Muscle layer of duodenum (tissue), 2 donors: ENCODE results near the gene PTPRG.

Experiments used
- H3K27ac ChIP-seq: one replicate; pipeline ENCODE4 v1.7.0; 2013; ENCODE audit warnings: mild to moderate bottlenecking, low read length
- H3K27me3 ChIP-seq: one replicate; pipeline ENCODE4 v1.7.0; 2013; ENCODE audit warnings: low read depth, mild to moderate bottlenecking, control low read depth, low read length
- H3K36me3 ChIP-seq, 2 donors: one replicate each; pipeline ENCODE4 v1.7.0; 2013; ENCODE audit warnings: low read length in 2 of 2, control low read depth in 1 of 2, mild to moderate bottlenecking in 1 of 2; ENCODE audit not compliant: insufficient read depth in 2 of 2, control insufficient read depth in 1 of 2
- H3K4me1 ChIP-seq, 2 donors: one replicate each; pipeline ENCODE4 v1.7.0; 2013; ENCODE audit warnings: low read length in 2 of 2, mild to moderate bottlenecking in 2 of 2, control low read depth in 1 of 2, moderate library complexity in 1 of 2; ENCODE audit not compliant: insufficient read depth in 2 of 2, control insufficient read depth in 1 of 2
- H3K4me3 ChIP-seq, 2 donors: one replicate each; pipeline ENCODE4 v1.7.0; 2013; ENCODE audit warnings: low read length in 2 of 2, low read depth in 1 of 2, mild to moderate bottlenecking in 1 of 2
- H3K9me3 ChIP-seq, 2 donors: one replicate each; pipeline ENCODE4 v1.7.0; 2013; ENCODE audit warnings: low read length in 2 of 2, control low read depth in 1 of 2, mild to moderate bottlenecking in 1 of 2; ENCODE audit not compliant: control insufficient read depth in 1 of 2
- donor health status: healthy.

The PTPRG gene

DNA sequence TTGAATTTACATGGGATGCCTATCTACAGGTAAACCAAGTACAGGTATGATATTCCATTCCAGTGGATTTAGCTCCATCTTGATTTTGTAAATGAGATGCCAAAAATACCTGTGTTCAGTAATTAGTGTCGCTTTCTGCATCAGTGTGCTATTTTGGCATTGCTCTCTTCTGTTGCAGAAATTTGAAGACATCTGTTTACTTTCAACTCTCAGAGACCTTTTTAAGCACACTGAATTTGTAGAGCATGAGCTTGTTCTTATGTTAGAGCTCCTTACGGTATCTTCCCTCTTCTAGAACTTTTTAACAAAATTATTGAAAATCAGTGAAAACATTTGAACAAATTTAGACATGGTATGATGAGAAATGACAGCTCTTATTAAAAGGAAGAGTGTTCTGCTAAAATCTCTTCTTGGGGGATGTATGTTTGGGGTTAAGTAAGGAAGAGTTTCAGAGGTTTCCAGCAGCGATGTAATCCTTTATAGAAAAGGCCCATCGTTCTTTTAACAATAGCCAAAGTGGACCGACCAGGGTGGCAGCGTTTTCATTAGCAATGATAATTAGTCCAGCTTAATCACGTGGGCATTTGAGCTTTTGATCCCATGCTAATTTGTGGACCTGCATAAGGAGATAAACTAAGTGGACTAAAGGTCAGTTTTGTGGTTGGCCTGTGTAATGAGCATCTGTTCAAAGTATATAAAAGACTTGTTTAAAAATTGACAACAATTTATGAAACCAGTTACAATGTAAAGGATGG lies 385.4 kb downstream of the PTPRG start:
- Histone ChIP-seq H3K4me3 (no peak overlapping the region), H3K27me3 (no peaks in the 10 kb centered on the region), H3K9me3 (no peaks in the 10 kb centered on the region), H3K27ac (no peak overlapping the region), H3K4me1 (peaks cover 0 to 14% of the 10 kb centered on the region in 2 donors), H3K36me3 (no peaks in the 10 kb centered on the region)

DNA sequence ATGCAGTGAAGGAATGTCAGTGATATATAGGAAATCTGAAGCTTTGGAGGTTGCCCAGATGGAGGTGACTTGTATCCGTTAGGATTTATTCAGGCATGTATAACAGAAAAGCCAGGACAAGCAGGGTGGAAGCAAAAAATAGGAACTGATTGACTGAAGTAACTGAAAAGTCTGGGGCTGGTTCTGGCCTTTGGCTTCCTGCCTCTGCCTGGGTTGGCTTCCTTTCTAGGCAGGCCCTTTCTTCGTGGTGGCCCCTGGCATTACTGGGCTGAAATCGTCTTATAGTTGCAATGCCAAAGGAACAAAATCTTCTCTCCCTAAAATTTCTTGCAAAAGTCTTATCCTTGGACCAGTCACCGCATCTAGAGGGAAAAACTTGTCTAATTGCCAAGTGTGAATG lies 386.1 kb downstream of the PTPRG start:
- Histone ChIP-seq H3K27ac (no peak overlapping the region), H3K4me1 (peaks cover 0 to 14% of the 10 kb centered on the region in 2 donors)

DNA sequence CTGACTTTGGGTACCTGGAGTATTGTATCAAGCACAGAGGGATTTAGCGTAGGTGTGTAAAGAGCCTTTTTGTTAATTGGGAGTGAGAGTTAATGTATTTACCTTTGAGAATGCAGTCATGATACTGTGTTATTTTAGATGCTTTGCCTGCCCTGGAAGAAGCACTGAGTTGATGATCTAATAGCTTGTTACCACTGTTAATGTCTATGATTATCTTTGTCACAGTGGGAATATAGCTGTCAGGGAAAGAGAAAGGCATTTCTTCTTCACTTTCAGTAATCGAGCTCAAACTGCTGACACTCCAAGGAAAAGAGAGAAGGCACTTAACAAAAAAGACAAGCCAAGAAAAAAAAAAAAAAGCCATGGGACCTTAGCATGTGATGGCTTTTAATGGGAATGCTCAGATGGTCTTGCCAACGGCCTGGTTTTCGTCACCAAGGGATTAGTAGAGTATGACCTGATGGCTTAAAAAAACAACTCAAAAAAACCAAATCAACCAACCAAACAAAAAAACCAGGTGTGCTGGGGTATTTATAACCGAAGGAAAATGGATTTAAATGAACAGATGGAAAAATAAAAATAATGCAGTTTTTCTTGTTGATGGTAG lies 387.4 kb downstream of the PTPRG start:
- H3K27ac ChIP-seq = no peak overlapping the region
- H3K9me3 ChIP-seq = no peaks in the 10 kb centered on the region
- no peaks in the 10 kb centered on the region for H3K27me3 ChIP-seq
- peaks cover 0 to 14% of the 10 kb centered on the region in 2 donors for H3K4me1 ChIP-seq
- no peaks in the 10 kb centered on the region for H3K36me3 ChIP-seq
- no peak overlapping the region for H3K4me3 ChIP-seq

More for the DNA sequence above, 386.1 kb downstream of the PTPRG start:
- Histone ChIP-seq H3K9me3 (no peaks in the 10 kb centered on the region), H3K4me3 (no peak overlapping the region), H3K27me3 (no peaks in the 10 kb centered on the region), H3K36me3 (no peaks in the 10 kb centered on the region)

DNA sequence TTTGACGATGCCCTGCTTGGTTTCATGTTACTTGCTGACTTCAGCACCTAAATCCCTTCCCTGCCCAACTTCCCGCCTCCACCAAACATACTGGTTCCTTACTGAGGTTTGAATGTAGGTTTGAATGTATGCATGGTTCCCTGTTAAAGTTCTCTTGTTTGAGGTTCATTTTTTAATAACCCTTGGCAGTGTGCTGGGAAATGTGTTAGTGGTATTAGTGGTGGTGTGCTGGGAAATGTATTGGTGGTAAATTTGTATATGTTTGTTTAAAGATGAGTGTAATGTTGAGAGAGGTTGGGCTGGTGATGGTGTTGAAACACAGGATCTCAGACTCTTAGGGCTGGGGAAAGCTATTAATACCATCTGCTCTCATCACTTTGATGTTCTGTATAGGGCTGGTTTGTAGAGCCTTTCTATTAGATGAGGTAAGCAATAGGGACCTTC lies 392.7 kb downstream of the PTPRG start:
- no peak overlapping the region for H3K27ac ChIP-seq
- H3K36me3 ChIP-seq = no peaks in the 10 kb centered on the region
- no peak overlapping the region for H3K4me3 ChIP-seq
- H3K27me3 ChIP-seq = no peaks in the 10 kb centered on the region
- no peaks in the 10 kb centered on the region for H3K9me3 ChIP-seq
- no peaks in the 10 kb centered on the region for H3K4me1 ChIP-seq

DNA sequence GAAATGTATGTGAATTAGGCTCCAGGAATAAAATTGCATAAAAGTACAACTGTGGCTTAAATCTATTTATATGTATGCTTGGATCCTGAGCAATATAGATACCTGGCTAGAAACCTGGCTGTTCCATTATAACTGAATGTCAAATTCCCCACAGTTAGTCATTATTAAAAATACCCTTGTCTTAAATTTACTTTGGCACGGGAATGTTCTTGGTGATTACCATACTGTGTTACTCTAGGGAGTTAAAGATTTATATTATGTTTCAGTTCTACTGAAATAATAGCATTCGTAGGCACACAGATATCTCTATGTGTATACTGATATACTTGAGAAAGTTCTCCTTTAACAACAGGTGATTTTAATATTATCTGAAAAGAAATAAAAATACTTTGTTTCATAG lies 394.1 kb downstream of the PTPRG start:
- no peaks in the 10 kb centered on the region for H3K36me3 ChIP-seq
- no peak overlapping the region for H3K27ac ChIP-seq
- no peaks in the 10 kb centered on the region for H3K27me3 ChIP-seq
- no peaks in the 10 kb centered on the region for H3K9me3 ChIP-seq
- no peak overlapping the region for H3K4me3 ChIP-seq
- peaks cover 0 to 5% of the 10 kb centered on the region in 2 donors for H3K4me1 ChIP-seq

DNA sequence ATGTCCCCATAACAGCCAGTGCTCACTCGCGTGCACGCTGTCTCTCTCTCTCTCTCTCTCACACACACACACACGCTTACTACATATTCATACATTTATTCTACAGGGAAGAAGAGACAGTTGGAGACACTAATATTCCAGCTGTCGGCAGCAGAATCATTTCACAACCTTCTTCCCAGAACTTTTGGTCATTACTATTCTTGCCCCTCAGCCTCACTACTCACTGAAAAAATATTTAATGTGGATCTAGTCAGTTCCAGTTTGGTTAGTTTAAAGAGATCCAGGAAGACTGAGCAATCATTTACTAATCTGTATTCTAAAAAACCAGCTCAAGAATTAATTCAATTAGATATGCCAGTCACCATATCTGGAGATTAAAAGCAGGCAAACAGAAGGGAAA lies 394.9 kb downstream of the PTPRG start:
- Histone ChIP-seq H3K4me1 (peaks cover 0 to 5% of the 10 kb centered on the region in 2 donors), H3K27ac (no peak overlapping the region), H3K36me3 (no peaks in the 10 kb centered on the region), H3K4me3 (no peak overlapping the region), H3K9me3 (no peaks in the 10 kb centered on the region), H3K27me3 (no peaks in the 10 kb centered on the region)

DNA sequence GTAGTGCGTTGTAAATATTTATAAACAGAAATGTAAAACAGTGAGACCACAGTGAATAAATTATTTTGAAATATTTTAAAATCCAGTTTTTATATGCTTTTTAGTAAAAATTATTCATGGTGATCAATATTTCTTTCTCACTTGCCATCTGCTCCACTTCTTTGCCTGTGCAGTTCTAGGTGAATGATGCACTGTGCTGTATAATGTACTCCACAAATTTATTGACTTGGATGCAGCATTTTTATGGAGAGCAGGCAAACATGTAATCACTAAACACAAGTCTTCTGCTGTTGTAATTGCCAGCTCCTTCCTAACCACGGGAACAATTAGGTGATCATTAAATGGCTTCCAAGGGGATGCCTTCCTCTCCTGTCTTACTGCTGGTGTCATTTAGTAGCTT lies 395.9 kb downstream of the PTPRG start:
- H3K4me1 ChIP-seq = peaks cover 0 to 5% of the 10 kb centered on the region in 2 donors
- H3K4me3 ChIP-seq = no peak overlapping the region
- no peaks in the 10 kb centered on the region for H3K36me3 ChIP-seq
- H3K27me3 ChIP-seq = no peaks in the 10 kb centered on the region
- no peaks in the 10 kb centered on the region for H3K9me3 ChIP-seq
- H3K27ac ChIP-seq = no peak overlapping the region

DNA sequence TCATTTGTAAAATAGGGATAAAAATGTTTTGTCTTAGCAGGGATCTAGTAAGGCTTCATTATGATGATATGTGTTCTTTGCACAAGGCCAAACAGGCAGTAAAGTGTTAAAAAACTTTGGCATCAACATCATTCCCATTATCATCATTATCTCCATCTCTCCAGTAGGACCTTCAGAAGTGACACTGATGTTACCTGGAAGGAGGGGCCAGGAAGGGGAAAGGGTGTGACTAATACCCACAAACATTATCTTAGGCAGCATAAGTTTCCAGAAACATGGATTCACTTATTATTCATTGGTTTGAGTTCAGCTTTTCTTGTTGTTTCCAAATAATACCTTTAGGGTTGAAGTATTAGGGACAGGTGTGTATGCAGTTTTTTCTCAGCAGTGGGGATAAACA lies 399.6 kb downstream of the PTPRG start:
- H3K4me1 ChIP-seq = peaks cover 0 to 5% of the 10 kb centered on the region in 2 donors
- no peak overlapping the region for H3K27ac ChIP-seq
- H3K27me3 ChIP-seq = no peaks in the 10 kb centered on the region
- H3K36me3 ChIP-seq = no peaks in the 10 kb centered on the region
- H3K9me3 ChIP-seq = no peaks in the 10 kb centered on the region
- H3K4me3 ChIP-seq = no peak overlapping the region

DNA sequence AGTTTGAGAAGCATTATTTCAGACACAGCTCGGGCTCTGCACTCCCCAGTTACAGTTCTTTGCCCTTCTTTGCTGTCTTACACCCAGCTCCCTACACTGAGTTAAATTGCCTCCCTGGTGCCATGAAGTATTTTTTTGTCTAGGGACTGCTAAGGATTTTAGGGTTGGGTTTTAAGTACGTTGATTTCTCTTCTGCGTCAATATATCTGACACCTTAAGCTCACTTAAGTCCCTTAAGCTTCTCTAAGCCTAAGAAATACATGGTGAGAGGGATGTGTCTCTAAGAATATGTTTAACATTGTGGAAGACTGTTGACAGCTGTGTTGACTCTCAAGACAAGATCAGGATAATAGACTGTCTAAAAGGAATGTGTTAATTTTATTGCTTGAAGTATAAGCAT lies 400.5 kb downstream of the PTPRG start:
- Histone ChIP-seq H3K4me1 (peaks cover 0 to 5% of the 10 kb centered on the region in 2 donors), H3K27me3 (no peaks in the 10 kb centered on the region), H3K36me3 (no peaks in the 10 kb centered on the region), H3K27ac (no peak overlapping the region), H3K4me3 (no peak overlapping the region), H3K9me3 (no peaks in the 10 kb centered on the region)

DNA sequence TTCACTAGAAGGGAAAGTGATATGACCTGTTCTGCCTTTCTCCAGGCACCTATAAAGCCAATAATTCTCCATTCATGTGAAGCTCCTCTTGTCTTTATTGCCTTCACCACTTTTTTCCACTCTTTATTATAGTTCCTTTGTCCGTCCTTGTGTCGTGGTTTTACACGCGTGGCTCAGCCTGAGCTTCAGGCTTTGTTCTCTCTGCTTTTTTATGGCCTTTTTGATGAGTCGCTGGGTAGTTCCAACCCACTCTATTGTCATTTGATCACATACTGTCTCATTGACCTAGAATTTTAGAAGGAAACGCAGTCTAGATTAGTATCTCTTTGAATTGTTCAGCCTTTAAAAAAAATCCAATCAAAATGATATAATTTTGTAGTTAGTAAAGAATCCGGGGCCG lies 403.2 kb downstream of the PTPRG start:
- Histone ChIP-seq H3K4me1 (peaks cover 0 to 5% of the 10 kb centered on the region in 2 donors), H3K36me3 (no peaks in the 10 kb centered on the region), H3K9me3 (no peaks in the 10 kb centered on the region), H3K27ac (no peak overlapping the region), H3K27me3 (no peaks in the 10 kb centered on the region), H3K4me3 (no peak overlapping the region)

DNA sequence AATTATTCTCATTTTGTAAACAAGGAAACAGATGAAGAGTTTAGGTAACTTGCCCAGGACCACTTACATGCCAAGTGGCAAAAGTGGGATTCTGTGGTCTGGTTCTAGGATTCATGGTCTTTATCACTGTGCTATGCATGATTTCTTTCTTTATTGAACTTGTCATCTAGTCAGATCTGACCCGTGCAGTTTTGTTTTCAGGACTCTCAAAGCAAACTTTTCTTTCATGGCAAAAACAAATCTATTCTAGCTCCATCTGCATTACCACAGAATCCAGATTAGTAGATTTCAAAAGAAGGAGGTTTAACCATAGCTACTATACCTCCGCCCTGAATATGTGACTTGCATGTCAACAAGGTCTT lies 404.4 kb downstream of the PTPRG start:
- Histone ChIP-seq H3K36me3 (no peaks in the 10 kb centered on the region), H3K27ac (no peak overlapping the region)

DNA sequence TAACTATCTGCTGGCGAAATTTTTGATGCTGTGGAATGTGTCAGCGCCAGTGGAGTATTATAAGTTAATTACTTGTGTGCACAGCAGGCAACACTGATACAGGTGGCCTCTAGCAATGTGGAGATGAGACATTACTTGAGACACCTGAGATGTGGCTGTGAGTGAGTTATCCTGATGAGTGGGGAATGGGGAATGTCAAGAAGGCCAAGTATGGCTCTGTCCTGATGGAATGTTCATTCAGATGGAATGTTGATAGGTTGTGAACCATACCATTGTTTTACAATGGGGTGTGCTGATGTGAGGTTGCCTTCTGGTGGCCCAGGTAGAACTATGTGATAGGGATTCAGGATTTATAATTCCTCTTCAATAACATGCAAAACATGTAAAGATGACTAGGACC lies 404.8 kb downstream of the PTPRG start:
- H3K4me1 ChIP-seq = no peaks in the 10 kb centered on the region
- no peak overlapping the region for H3K4me3 ChIP-seq
- no peaks in the 10 kb centered on the region for H3K27me3 ChIP-seq
- H3K27ac ChIP-seq = no peak overlapping the region
- H3K36me3 ChIP-seq = no peaks in the 10 kb centered on the region
- H3K9me3 ChIP-seq = no peaks in the 10 kb centered on the region

More for the DNA sequence above, 404.4 kb downstream of the PTPRG start:
- no peaks in the 10 kb centered on the region for H3K9me3 ChIP-seq
- no peak overlapping the region for H3K4me3 ChIP-seq
- H3K27me3 ChIP-seq = no peaks in the 10 kb centered on the region
- no peaks in the 10 kb centered on the region for H3K4me1 ChIP-seq
